ENCODE results near the gene P3H2. TPM values are rescaled to one million over a fixed set of nuclear protein-coding genes. Genes with fewer than 3 reads are reported as not detected.
A peak's percentile ranks its signal among the peaks of the same experiment; 100 is the strongest.

Gene P3H2
- polyA plus RNA-seq, 10 donors: 35.5 to 71.9 (median 49.6) TPM

GRCh38 chr3:190059242-190059590 lies 61.5 kb downstream of the P3H2 start:
- DNase-seq: peak in 1 of 3 donors; percentile 76

- no peak for DNase-seq
Measured at GRCh38 chr3:190058521-190059241, 62.0 kb downstream of the P3H2 start.

DNA sequence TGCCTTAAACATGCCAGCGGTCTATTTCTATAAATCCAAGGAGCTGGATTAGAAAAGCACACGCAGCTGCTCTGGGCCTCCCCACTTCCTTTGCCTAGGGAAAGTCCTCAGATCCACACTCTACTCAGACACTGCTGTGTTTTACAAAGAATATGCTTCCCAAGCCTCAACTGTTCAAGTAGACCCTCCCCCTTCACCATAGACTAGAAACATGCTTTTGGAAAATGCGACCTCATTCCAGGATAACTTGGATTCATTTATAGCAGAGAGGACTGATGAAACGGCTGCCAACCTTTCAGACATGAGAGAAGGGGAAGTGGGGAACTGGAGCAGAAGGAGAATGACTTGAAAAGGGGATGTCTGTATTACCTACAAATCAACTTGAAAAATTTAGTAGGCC lies 64.0 kb downstream of the P3H2 start:
- peak; percentile 59 to 87 (median 75) for DNase-seq

DNA sequence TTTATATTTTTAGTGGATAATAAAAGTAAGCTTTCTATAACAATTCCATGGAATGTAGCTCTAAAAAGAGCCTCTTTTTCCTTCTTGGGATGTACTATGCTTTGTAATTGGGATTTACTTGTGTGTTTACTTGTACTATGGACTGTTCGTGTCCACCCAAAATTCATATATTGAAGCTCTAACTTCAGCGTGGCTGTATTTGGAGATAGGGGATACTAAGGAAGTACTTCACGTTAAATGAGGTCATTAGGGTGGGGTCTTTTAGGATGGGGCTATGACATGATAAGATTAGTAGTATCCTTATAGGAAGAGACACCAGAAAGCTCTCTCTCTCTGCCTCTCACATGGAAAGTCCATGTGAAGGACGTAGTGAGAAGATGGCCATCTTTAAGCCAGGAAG lies 64.9 kb downstream of the P3H2 start:
- no peak for DNase-seq

- peak in 1 of 3 donors; percentile 69 for DNase-seq
Measured at GRCh38 chr3:190053919-190054672, 66.6 kb downstream of the P3H2 start.

- peak in 2 of 3 donors; percentile 52 to 67 for DNase-seq
Measured at GRCh38 chr3:190051641-190052040, 69.1 kb downstream of the P3H2 start.

DNA sequence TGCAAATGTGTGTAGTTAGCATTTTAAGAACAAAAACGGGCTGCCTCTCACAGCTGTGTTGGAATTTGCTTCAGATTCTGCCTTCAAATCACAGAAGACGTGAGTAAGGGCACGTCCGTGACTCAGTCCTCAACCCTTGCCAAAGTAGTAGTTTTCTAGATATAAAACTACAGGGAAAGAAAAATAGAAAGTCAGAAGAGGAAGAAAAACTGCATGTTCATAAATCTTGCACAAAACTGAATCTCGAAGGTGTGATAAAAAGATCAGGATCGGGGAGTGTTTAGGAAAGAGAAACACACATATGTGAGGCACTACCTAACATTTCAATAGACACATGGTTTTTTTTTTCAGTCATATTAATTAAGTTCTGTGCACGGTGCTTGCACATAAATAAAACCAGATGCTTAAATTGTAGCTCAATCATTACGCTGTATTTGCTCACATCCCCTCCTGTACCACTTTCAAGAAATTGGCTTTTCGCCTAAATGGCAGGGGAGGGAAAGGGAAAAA lies 71.7 kb downstream of the P3H2 start:
- DNase-seq: peak; percentile 66 to 89 (median 68)

DNA sequence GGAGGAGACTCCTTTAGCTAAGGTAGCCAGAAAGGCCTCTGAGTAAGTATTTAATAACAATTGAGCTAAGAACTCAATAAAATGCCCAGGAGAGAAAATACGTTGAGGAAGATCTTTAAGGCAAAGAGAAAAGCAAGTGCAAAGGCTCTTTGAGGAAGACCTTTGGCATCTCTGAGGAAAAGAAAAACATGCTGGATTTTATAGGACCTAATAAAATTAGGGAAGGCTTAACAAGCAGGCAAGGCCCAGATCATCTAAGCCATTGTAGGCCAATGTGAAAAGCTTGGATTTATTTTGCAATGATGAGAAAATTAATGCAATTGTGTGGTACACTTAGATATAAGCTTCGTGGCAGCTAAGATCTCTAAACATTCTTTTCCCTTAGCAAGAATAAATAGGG lies 75.7 kb downstream of the P3H2 start:
- DNase-seq: no peak

DNA sequence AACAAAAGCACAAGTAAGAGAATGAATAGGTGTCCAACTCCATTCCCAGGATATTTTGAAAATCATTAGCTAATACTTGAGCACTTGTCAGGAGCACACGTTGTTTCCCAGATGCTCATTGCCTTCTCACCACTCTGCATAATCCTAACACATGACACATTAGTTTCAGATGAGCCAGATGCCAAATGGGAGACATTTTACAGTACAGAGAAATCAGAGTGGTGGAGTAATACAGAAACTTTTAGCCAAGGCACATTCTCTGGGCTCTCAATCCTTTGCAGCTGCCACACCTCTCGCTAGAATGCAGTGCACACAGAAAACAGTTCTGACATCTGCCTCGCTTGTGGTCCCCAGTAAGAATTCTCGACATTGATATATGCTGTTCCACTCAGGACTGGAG lies 76.6 kb downstream of the P3H2 start:
- peak; percentile 73 to 88 (median 77) for DNase-seq

DNA sequence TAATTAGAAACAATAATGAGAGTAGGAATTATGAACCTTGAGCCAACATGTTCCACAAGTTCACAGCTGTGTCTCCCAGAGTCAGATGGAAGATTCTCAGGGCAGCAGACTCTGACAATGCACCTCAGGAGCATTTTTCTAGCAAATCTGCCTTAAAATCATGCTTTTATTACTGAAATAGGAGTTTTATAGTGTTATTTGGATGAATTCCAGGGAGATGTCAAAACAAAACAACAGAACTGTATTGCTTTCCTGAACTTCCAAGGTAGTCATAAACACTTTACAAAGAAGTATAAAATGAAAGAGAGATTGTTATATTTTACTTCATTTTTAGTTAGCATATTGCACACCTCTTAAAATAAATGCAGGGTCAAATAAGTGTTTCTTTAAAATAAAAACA lies 77.0 kb downstream of the P3H2 start:
- DNase-seq: no peak

- DNase-seq: peak in 1 of 3 donors; percentile 64
Measured at GRCh38 chr3:190042558-190042957, 78.1 kb downstream of the P3H2 start.

DNA sequence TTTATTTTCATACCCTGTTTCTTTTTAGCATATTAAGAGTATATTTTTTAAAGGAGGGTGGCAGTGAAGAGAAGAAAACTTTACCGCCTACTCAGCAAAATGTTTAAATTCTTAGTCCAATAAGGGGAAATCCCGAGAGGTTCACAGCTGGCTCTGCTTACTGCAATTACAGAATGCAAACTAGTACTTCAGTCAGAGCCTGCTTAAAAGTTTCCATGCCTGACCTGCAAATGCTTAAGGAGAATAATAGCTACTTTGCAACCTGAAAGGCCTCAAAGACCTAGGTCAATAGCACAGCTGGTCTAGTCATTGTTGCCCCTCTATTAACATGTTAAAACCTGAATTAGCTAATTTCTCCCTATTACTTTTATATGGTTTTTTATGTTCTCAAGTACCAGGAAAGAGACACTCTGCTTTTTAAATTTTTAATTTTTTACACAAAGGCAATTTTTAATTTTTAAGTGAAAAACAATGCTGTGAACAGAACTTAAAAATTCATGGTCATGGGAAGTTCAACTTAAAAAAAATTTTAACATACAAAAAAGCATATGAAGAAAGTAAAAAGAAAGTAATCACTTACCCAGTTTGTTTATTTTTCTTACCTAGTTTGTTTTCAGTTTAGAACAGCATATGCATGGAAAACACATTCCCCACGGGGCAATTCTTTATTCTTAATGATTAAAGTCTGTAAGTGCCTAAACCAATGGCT lies 79.2 kb downstream of the P3H2 start:
- DNase-seq: peak; percentile 61 to 89 (median 73)

GRCh38 chr3:190040145-190040544 lies 80.6 kb downstream of the P3H2 start:
- DNase-seq: no peak

- DNase-seq: peak in 1 of 3 donors; percentile 83
Measured at GRCh38 chr3:190038050-190038933, 82.4 kb downstream of the P3H2 start.

GRCh38 chr3:190036631-190037030 lies 84.1 kb downstream of the P3H2 start:
- DNase-seq: no peak

- no peak for DNase-seq
Measured at GRCh38 chr3:190034446-190034845, 86.3 kb downstream of the P3H2 start.

GRCh38 chr3:190032923-190033322 lies 87.8 kb downstream of the P3H2 start:
- no peak for DNase-seq

DNA sequence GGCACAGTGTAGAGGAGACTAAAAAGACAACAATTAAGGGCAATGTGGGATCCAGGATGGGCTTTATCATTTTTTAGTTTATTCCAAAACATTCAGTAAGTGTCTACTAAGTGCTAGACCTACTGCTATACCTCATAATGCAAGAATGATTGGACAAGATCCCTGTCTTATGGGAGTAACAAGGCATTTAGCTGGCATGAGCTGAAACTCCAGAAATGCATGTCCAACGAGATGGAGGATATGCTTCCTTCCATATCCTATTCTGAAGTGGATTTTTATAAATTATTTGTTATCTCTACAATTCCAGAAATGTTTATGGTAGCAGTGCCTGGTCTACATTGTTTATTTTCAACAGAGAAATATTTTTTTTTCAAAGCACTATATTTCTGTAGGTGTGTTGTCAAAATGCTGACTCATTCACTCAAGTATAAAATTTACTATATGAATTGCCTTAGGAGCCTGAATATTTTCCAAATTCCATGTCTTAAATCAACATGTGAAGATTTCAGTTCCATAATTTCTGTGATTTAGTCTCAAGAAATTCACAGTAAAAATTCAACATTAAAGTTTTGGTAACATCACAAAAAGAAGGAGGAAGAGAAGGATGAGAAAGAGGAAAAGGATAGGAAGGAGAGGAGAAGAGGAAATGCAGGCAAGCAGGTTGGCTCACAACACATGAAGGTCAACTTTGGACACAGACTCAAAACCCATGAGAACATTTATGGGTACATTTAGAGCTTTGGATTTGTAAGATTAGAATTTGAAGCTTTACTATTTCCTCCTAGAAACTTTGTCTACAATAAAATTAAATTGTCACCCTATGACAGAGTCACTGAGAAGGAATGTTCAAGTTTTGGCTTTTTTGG lies 88.6 kb downstream of the P3H2 start:
- DNase-seq: no peak

- no peak for DNase-seq
Measured at GRCh38 chr3:190027116-190027515, 93.6 kb downstream of the P3H2 start.

DNA sequence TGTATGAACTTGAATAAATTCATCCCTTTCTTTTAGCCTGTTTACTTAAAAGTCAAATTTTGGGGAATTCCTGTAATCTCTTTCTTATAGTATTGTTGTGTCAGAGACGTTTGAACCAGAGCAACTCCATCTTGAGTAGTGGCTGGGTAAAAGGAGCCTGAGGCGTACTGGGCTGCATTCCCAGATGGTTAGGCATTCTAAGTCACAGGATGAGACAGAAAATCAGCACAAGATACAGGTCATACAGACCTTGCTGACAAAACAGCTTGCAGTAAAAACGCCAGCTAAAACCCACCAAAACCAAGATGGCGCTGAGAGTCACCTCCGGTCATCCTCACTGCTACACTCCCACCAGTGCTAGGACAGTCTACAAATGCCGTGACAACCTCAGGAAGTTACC lies 94.5 kb downstream of the P3H2 start:
- no peak for DNase-seq
